ENCODE measurements around the gene TBC1D21. TPM values are rescaled to one million over a fixed set of nuclear protein-coding genes. Genes with fewer than 3 reads are reported as not detected.

The TBC1D21 gene
- total RNA-seq, 1 experiment from 2014 or later, result not detected

- Histone ChIP-seq H2BK15ac (ENCODE audit: low read depth, low read length) (no peak overlapping the region), H2BK20ac (ENCODE audit: low read depth, low read length, poor library complexity, severe bottlenecking) (no peak overlapping the region), H2BK120ac (ENCODE audit: low read depth, low read length, poor library complexity, severe bottlenecking) (no peak overlapping the region), H2BK12ac (ENCODE audit: insufficient read length, low read depth, low read length) (no peak overlapping the region), H3K18ac (ENCODE audit: insufficient read length, low read depth, low read length) (no peak overlapping the region), H3K4me2 (ENCODE audit: insufficient read depth, insufficient read length, low read length) (no peak overlapping the region), H3K14ac (ENCODE audit: insufficient read depth, low read length) (no peak overlapping the region), H2BK5ac (ENCODE audit: insufficient read length, low read length) (no peak overlapping the region), H3K23ac (ENCODE audit: insufficient read length, low read depth, low read length) (no peak overlapping the region), H3K9me3 (ENCODE audit: control insufficient read depth, low read depth, low read length) (no peaks in the 10 kb centered on the region), H3K79me1 (ENCODE audit: insufficient read depth, low read depth, low read length, poor library complexity, severe bottlenecking) (no peaks in the 10 kb centered on the region), H4K91ac (ENCODE audit: insufficient read length, low read depth, low read length) (no peak overlapping the region), H2AK5ac (ENCODE audit: insufficient read length, low read length) (no peak overlapping the region), H3T11ph (ENCODE audit: low read length) (no peak overlapping the region), H3K79me2 (ENCODE audit: insufficient read depth, low read length) (no peaks in the 10 kb centered on the region), H3K4ac (ENCODE audit: low read depth, low read length) (no peak overlapping the region), H4K5ac (ENCODE audit: insufficient read length, low read depth, low read length) (no peak overlapping the region), H3K9ac (ENCODE audit: extremely low read depth, insufficient read length, low read length) (no peak overlapping the region), H3K56ac (ENCODE audit: insufficient read length, low read depth, low read length) (no peak overlapping the region), H3K27ac (ENCODE audit: insufficient read length, low read depth, low read length) (no peak overlapping the region), H3K4me1 (ENCODE audit: insufficient read depth, low read length) (peaks cover 2% of the 10 kb centered on the region; the same call in 1 of the 2 replicates), H4K8ac (replicated peaks; ENCODE audit: insufficient read length, low read depth, low read length) (no peak overlapping the region), H2AFZ (ENCODE audit: low read length) (no peak overlapping the region), H3K23me2 (ENCODE audit: insufficient read length, low read depth, low read length, poor library complexity, severe bottlenecking) (peaks cover 13% of the 10 kb centered on the region), H3K27me3 (ENCODE audit: insufficient read depth, low read length) (no peaks in the 10 kb centered on the region), H4K20me1 (ENCODE audit: control insufficient read depth, insufficient read depth, insufficient read length) (no peaks in the 10 kb centered on the region)
- no peak for TF ChIP-seq CTCF (conservative IDR thresholded peaks at IDR 0.05)
- Mint-ChIP-seq H3K4me1 (peaks cover 23 to 25% of the 10 kb centered on the region in 2 experiments), H3K9me3 (no peaks in the 10 kb centered on the region), H3K4me3 (no peak overlapping the region), H3K36me3 (ENCODE audit: insufficient read depth in 1 of 3, low read depth in 3 of 3) (no peaks in the 10 kb centered on the region), H3K27me3 (ENCODE audit: low read depth) (peaks cover 7% of the 10 kb centered on the region), H3K27ac (no peak overlapping the region)
- DNase-seq, result no peak
- WGBS (ENCODE audit: extremely low coverage, insufficient read length, low lambda C conversion rate), result no CpG with 5 or more reads among the region's 8 CpGs
Observed at GRCh38 chr15:73930371-73930770, 57.0 kb downstream of the TBC1D21 start.

Measured in H9 (cell line).